Measurements from ENCODE around the gene SLC12A8. TPM values are rescaled to one million over a fixed set of nuclear protein-coding genes. Genes with fewer than 3 reads are reported as not detected.
A peak's percentile ranks its signal among the peaks of the same experiment; 100 is the strongest.
"Not testable (repeated sequence)": the region's sequence is repeated elsewhere in the genome, so short reads cannot be mapped to it uniquely, and the experiment has no call there.

Gene SLC12A8
- total RNA-seq, 1 donor from 2014 or later = 29.4 TPM

- peak; percentile 96 for DNase-seq (ENCODE audit: low spot score)
These were observed 96.9 kb downstream of the SLC12A8 start for GRCh38 chr3:125115640-125116039.

GRCh38 chr3:125112981-125113380 is 99.6 kb downstream of the SLC12A8 start:
- DNase-seq (ENCODE audit: low spot score) = no peak

- DNase-seq (ENCODE audit: low spot score) = no peak
These were observed 101.6 kb downstream of the SLC12A8 start for GRCh38 chr3:125110876-125111480.

- DNase-seq (ENCODE audit: low spot score) = peak; percentile 95
These were observed 102.3 kb downstream of the SLC12A8 start for GRCh38 chr3:125110016-125110875.

- DNase-seq (ENCODE audit: low spot score) = no peak
These were observed 103.0 kb downstream of the SLC12A8 start for GRCh38 chr3:125109536-125109925.

- DNase-seq (ENCODE audit: low spot score) = peak; percentile 81
These were observed 103.6 kb downstream of the SLC12A8 start for GRCh38 chr3:125108833-125109535.

- DNase-seq (ENCODE audit: low spot score) = peak; percentile 49
These were observed 104.5 kb downstream of the SLC12A8 start for GRCh38 chr3:125107861-125108567.

- DNase-seq (ENCODE audit: low spot score) = no peak
These were observed 105.2 kb downstream of the SLC12A8 start for GRCh38 chr3:125107363-125107762.

GRCh38 chr3:125105116-125105515 is 107.4 kb downstream of the SLC12A8 start:
- no peak for DNase-seq (ENCODE audit: low spot score)

- DNase-seq (ENCODE audit: low spot score) = no peak
These were observed 107.9 kb downstream of the SLC12A8 start for GRCh38 chr3:125104639-125105038.

GRCh38 chr3:125103406-125103805 is 109.1 kb downstream of the SLC12A8 start:
- DNase-seq (ENCODE audit: low spot score) = no peak

- DNase-seq (ENCODE audit: low spot score) = no peak
These were observed 110.1 kb downstream of the SLC12A8 start for GRCh38 chr3:125102470-125102869.

- DNase-seq (ENCODE audit: low spot score) = no peak
These were observed 113.8 kb downstream of the SLC12A8 start for GRCh38 chr3:125098611-125099291.

- no peak for DNase-seq (ENCODE audit: low spot score)
These were observed 121.9 kb downstream of the SLC12A8 start for GRCh38 chr3:125090649-125091048.

GRCh38 chr3:125087768-125088391 is 124.7 kb downstream of the SLC12A8 start:
- DNase-seq (ENCODE audit: low spot score) = no peak

GRCh38 chr3:125085166-125085565 is 127.4 kb downstream of the SLC12A8 start:
- DNase-seq (ENCODE audit: low spot score) = no peak

GRCh38 chr3:125083776-125084175 is 128.8 kb downstream of the SLC12A8 start:
- no peak for DNase-seq (ENCODE audit: low spot score)

- DNase-seq (ENCODE audit: low spot score) = not testable (repeated sequence)
These were observed 130.2 kb downstream of the SLC12A8 start for GRCh38 chr3:125082339-125082738.

GRCh38 chr3:125080077-125080476 is 132.5 kb downstream of the SLC12A8 start:
- no peak for DNase-seq (ENCODE audit: low spot score)

- no peak for DNase-seq (ENCODE audit: low spot score)
These were observed 132.9 kb downstream of the SLC12A8 start for GRCh38 chr3:125079675-125080045.
